ENCODE measurements around the gene OVCA2. TPM values are rescaled to one million over a fixed set of nuclear protein-coding genes. Genes with fewer than 3 reads are reported as not detected.

The OVCA2 gene
- total RNA-seq, 4 donors from 2014 or later: 19.6 to 40.3 (median 36.5) TPM

DNA sequence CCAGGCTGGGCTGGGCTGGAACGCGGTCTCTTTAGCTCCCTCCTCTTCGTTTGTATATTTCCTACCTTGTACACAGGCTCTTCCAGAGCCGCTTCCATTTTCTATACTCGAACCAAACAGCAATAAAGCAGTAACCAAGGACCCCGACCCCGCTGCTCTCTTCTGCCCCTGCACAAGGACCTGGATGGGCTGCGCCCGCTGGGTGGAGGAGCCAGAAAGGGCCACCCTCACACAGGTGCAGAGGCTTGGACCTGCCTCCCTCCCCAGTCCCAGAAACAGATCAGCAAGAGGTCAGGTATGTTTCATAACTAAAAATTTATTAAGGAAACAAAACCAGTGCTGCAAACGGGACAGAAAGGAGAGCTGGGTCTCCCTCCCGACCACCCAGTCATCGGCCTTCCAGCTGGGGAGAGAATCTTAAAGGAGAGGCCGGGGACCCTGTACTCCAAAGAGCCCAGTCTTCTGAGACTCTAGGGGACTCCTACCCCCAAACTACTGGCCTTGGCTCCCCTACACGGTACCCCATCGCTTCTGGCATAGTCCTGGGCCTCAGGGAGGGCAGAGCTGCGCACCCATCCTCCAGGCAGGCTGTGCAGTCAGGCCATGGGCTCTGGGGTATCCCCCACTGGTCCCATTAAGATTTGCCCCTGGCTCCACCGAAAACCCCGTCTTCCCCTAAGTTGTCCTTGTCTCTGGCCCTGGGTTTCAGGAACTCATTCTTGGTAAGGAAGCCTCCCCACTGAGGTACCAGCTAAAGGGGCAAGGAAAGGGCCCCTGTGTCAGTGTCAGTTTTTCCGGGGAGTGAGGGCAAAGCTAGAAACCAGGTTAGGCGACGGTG lies 17.9 kb downstream of the OVCA2 start:
- peak overlapping the region in 1 of 2 donors; percentile 77 for H3K4me3 ChIP-seq
- peak overlapping the region; percentile 56 to 95 (median 89) for H3K27ac ChIP-seq
- TF ChIP-seq POLR2A (IDR thresholded peaks at IDR 0.05): no peak
- TF ChIP-seq EP300 (IDR thresholded peaks at IDR 0.05): no peak
- H3K9me3 ChIP-seq: no peaks in the 10 kb centered on the region
- ATAC-seq: no peak
- WGBS, 2 donors (ENCODE audit: low coverage in 1 of 2): 20 to 51% methylated on average over 3 to 5 of the region's 21 CpGs
- peaks cover 42% of the 10 kb centered on the region for H3K27me3 ChIP-seq
- peaks cover 0 to 69% of the 10 kb centered on the region in 2 donors for H3K36me3 ChIP-seq
- H3K4me1 ChIP-seq: peaks cover 2 to 99% (median 36%) of the 10 kb centered on the region in 3 donors

DNA sequence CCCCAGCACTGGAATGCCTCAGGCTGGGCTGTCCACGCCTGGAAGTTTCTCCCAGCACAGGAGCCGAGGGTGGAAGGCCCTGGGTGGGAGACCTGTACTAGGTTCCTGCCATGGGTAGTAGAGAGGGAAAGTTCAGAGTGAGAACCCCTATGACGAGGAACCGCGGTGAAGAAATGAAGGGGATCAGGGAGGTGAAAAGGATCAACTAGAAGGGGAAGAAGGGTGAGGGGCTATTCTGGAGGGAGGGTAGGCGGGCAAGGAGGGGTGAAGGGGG lies 18.5 kb downstream of the OVCA2 start:
- H3K36me3 ChIP-seq: peaks cover 0 to 75% of the 10 kb centered on the region in 2 donors
- TF ChIP-seq POLR2A (IDR thresholded peaks at IDR 0.05) (no peak), EP300 (IDR thresholded peaks at IDR 0.05) (no peak)
- TF ChIP-seq, protein P1, sequence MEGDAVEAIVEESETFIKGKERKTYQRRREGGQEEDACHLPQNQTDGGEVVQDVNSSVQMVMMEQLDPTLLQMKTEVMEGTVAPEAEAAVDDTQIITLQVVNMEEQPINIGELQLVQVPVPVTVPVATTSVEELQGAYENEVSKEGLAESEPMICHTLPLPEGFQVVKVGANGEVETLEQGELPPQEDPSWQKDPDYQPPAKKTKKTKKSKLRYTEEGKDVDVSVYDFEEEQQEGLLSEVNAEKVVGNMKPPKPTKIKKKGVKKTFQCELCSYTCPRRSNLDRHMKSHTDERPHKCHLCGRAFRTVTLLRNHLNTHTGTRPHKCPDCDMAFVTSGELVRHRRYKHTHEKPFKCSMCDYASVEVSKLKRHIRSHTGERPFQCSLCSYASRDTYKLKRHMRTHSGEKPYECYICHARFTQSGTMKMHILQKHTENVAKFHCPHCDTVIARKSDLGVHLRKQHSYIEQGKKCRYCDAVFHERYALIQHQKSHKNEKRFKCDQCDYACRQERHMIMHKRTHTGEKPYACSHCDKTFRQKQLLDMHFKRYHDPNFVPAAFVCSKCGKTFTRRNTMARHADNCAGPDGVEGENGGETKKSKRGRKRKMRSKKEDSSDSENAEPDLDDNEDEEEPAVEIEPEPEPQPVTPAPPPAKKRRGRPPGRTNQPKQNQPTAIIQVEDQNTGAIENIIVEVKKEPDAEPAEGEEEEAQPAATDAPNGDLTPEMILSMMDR (IDR thresholded peaks at IDR 0.05): no peak
- 23 to 67% methylated on average over 3 to 4 of the region's 6 CpGs for WGBS, 2 donors (ENCODE audit: low coverage in 1 of 2)
- H3K27me3 ChIP-seq: peaks cover 36% of the 10 kb centered on the region
- H3K27ac ChIP-seq: peak overlapping the region; percentile 56 to 95 (median 89)
- no peak overlapping the region for H3K4me3 ChIP-seq
- ATAC-seq: no peak
- H3K9me3 ChIP-seq: no peaks in the 10 kb centered on the region
- peaks cover 2 to 99% (median 41%) of the 10 kb centered on the region in 3 donors for H3K4me1 ChIP-seq

DNA sequence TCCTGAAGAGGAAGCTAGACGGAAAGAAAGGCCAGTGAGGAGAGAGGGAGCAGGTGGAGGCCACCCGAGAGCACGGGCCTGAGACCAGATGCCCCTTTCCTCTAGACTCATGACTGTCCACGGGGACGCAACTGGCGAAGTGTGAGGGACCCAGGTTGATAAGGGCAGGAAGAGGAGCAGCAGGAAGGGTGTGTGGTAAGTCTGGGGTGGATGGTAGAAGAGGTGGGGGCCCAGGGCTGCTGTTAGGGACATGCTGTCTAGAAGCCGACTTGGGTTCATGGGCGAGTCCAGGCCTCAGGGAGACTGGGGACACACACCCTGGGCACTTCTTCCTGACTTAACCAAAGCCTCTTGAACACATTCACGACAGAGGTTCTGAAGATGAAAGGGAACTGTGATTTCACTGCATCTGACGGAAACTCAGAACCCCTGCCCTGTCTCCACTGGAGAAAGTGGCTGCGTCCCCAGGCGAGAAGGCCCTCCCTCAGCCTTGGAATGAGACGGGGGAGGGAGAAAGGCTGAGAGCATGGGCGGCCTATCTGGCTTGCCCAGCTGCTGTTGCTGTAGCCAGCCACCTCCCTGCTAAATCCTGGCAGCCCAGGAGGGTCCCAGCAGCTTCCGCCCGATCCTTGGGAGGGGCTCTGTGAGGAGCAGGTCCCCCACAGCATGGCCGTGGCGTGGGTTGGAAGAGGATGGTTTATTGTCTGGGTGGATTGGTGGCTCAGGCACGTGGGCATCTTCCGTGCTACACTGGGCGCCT lies 19.0 kb downstream of the OVCA2 start:
- Histone ChIP-seq H3K36me3 (peaks cover 0 to 80% of the 10 kb centered on the region in 2 donors), H3K27me3 (peaks cover 31% of the 10 kb centered on the region), H3K27ac (peak overlapping the region; percentile 56 to 95 (median 89)), H3K9me3 (no peaks in the 10 kb centered on the region), H3K4me1 (peaks cover 2 to 99% (median 46%) of the 10 kb centered on the region in 3 donors), H3K4me3 (no peak overlapping the region)
- WGBS, 2 donors (ENCODE audit: low coverage in 1 of 2): 53% methylated on average over 8 to 14 of the region's 21 CpGs
- TF ChIP-seq, protein P1 (IDR thresholded peaks at IDR 0.05): no peak
- TF ChIP-seq EP300 (IDR thresholded peaks at IDR 0.05) (no peak), POLR2A (IDR thresholded peaks at IDR 0.05) (peak in 1 of 2 donors; percentile 13), POLR2AphosphoS5 (IDR thresholded peaks at IDR 0.05) (no peak)
- ATAC-seq: peak; percentile 9

DNA sequence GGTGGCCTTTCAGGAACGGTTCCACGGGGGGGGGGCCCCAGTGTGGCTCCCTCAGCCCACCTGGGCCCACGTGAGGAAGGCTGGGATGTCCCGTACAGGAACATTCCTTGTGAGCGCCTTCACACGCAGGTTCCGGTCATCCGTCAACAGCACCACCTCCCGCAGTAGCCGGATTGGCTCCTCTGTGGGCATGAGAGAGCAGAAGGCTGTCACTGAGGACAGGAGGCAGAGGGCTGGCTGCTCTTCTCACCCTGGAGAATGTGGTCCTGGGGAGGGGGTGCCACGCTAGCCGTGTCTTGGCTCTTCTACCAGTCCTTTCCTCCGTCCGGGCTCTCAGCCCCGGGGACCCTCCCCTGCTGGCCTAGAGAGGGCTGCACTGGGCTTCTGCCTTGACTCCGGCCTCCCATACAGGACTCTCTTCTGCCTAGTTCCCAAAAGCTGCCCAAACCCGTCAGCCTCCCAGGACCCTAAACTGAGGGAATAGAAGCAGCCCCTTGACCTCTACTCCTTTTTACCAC lies 19.7 kb downstream of the OVCA2 start:
- Histone ChIP-seq H3K36me3 (peaks cover 0 to 83% of the 10 kb centered on the region in 2 donors), H3K9me3 (no peaks in the 10 kb centered on the region), H3K4me3 (no peak overlapping the region), H3K27ac (peak overlapping the region; percentile 56 to 95 (median 89)), H3K4me1 (peaks cover 2 to 100% (median 50%) of the 10 kb centered on the region in 3 donors), H3K27me3 (peaks cover 25% of the 10 kb centered on the region)
- ATAC-seq: peak; percentile 11
- WGBS, 2 donors (ENCODE audit: low coverage in 1 of 2): 63% methylated on average over 6 of the region's 17 CpGs; no CpG with 5 or more reads in 1 of the 2 donors
- TF ChIP-seq POLR2A (IDR thresholded peaks at IDR 0.05): no peak
- TF ChIP-seq, protein P1 (IDR thresholded peaks at IDR 0.05): peak in 1 of 4 experiments; percentile 16

DNA sequence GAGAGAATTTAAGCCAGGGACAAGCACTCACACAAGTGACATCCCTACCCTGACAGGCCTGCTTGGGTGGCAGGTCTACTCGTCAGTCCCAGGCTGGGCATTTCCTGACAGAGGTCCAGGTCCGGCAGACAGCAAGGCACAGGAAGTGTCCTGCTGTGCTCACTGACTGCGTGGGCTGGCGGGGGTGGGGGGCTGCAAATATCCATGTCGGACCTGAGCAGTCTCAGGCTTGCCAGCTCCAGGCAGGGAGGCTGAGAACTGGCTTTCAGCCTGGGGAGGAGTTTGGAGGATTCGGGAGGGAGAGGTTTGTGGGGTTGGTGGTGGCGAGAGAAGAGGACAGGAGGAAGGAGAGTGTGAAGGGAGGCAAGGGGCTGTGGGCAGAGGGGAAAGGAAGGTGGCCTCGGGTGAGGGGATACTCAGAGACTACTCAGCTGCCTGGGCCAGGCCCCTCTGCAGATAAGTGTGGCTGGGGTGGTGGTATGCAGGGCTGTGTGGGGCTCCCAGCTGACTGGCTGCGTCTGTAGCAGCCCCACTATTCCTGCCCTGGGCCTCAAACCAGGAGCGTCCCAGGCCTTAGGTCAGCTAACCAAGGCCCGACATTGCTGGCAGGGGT lies 20.9 kb downstream of the OVCA2 start:
- Histone ChIP-seq H3K4me3 (no peak overlapping the region), H3K27ac (peak overlapping the region; percentile 56 to 95 (median 89)), H3K27me3 (peaks cover 17% of the 10 kb centered on the region), H3K36me3 (peaks cover 0 to 89% of the 10 kb centered on the region in 2 donors), H3K4me1 (peaks cover 2 to 100% (median 62%) of the 10 kb centered on the region in 3 donors), H3K9me3 (no peaks in the 10 kb centered on the region)
- TF ChIP-seq, protein P1 (IDR thresholded peaks at IDR 0.05): no peak
- no peak for TF ChIP-seq POLR2A (IDR thresholded peaks at IDR 0.05)
- no peak for TF ChIP-seq EP300 (IDR thresholded peaks at IDR 0.05)
- no peak for TF ChIP-seq POLR2AphosphoS5 (IDR thresholded peaks at IDR 0.05)
- ATAC-seq: no peak
- WGBS, 2 donors (ENCODE audit: low coverage in 1 of 2): 0 to 17% methylated on average over 3 to 7 of the region's 11 CpGs

All from gastroesophageal sphincter (tissue), 4 donors.